ENCODE data around the gene MAGED1. TPM values are rescaled to one million over a fixed set of nuclear protein-coding genes. Genes with fewer than 3 reads are reported as not detected.

The MAGED1 gene
- total and polyA plus RNA-seq, 2 donors (not counting 1 experiment from before 2014, with no cell fraction given) = 28.3 to 29.1 TPM

DNA sequence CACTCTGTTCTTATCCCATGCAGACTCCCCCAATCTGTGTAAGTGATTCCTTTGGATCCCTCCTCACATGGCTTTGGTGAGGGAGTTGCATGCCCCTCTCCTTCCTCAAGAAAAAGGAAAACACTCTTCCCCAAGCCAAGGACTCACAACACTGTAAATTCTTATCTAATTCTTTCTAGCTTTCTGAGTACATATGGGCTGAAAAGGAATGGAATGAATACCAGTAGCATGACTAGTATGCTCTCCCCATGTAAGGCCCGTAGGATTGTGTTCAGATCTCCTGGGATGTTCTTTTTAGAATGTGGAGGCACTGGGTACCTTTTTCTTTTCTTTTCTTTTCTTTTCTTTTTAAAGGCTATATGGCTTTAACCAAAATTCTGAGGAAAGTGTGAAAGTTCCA is 17.0 kb upstream of the MAGED1 start:
- ChIA-PET CTCF (no interaction called here), POLR2A (no interaction called here)
- Histone ChIP-seq H2AFZ (ENCODE audit: insufficient read depth, low read depth, low read length, poor library complexity, severe bottlenecking) (no peak overlapping the region), H3K4me3 (ENCODE audit: control extremely low read depth in 1 of 5, extremely low read depth in 1 of 5, insufficient read depth in 1 of 5, low read depth in 2 of 5, low read length in 4 of 5) (no peak overlapping the region), H3K27ac (ENCODE audit: low read length in 2 of 2) (no peak overlapping the region), H4K20me1 (ENCODE audit: control insufficient read depth, insufficient read depth, low read length, poor library complexity, severe bottlenecking) (no peaks in the 10 kb centered on the region), H3K79me2 (ENCODE audit: control insufficient read depth, insufficient read depth, low read length) (no peaks in the 10 kb centered on the region), H3K4me1 (ENCODE audit: control insufficient read depth in 2 of 2, insufficient read depth in 2 of 2, low read length in 2 of 2) (no peaks in the 10 kb centered on the region), H3K9ac (ENCODE audit: low read length) (no peak overlapping the region), H3K36me3 (replicated peaks in 1 of 2; ENCODE audit: control extremely low read depth in 1 of 2, control insufficient read depth in 1 of 2, extremely low read depth in 1 of 2, insufficient read depth in 2 of 2, low read length in 1 of 2) (no peaks in the 10 kb centered on the region), H3K9me3 (ENCODE audit: control extremely low read depth in 1 of 3, control insufficient read depth in 2 of 3, insufficient read depth in 1 of 3, low read length in 2 of 3) (no peaks in the 10 kb centered on the region), H3K4me2 (replicated peaks; ENCODE audit: low read depth, low read length, poor library complexity, severe bottlenecking) (no peak overlapping the region), H3K27me3 (replicated peaks in 1 of 4; ENCODE audit: control extremely low read depth in 1 of 4, control insufficient read depth in 3 of 4, insufficient read depth in 4 of 4, low read length in 3 of 4) (no peaks in the 10 kb centered on the region)
- H3K27ac Mint-ChIP-seq = no peak overlapping the region
- H3K9me3 Mint-ChIP-seq (ENCODE audit: insufficient read depth) = no peaks in the 10 kb centered on the region
- intact Hi-C loops (cut with micrococcal nuclease) = no loop called here
- no peaks in the 10 kb centered on the region for H3K27me3 Mint-ChIP-seq
- no peak for ATAC-seq (ENCODE audit: low read depth)
- TF ChIP-seq, protein P1, sequence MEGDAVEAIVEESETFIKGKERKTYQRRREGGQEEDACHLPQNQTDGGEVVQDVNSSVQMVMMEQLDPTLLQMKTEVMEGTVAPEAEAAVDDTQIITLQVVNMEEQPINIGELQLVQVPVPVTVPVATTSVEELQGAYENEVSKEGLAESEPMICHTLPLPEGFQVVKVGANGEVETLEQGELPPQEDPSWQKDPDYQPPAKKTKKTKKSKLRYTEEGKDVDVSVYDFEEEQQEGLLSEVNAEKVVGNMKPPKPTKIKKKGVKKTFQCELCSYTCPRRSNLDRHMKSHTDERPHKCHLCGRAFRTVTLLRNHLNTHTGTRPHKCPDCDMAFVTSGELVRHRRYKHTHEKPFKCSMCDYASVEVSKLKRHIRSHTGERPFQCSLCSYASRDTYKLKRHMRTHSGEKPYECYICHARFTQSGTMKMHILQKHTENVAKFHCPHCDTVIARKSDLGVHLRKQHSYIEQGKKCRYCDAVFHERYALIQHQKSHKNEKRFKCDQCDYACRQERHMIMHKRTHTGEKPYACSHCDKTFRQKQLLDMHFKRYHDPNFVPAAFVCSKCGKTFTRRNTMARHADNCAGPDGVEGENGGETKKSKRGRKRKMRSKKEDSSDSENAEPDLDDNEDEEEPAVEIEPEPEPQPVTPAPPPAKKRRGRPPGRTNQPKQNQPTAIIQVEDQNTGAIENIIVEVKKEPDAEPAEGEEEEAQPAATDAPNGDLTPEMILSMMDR (IDR thresholded peaks at IDR 0.05) = no peak
- no peak for TF ChIP-seq EZH2 (IDR thresholded peaks at IDR 0.05; ENCODE audit: borderline replicate concordance, insufficient read depth, low read depth, low read length, poor library complexity, severe bottlenecking)
- WGBS (ENCODE audit: insufficient coverage) = no CpG with 5 or more reads among the region's 1 CpG
- H3K4me1 Mint-ChIP-seq = peaks cover 13% of the 10 kb centered on the region
- no peak for DNase-seq
- no peak overlapping the region for H3K4me3 Mint-ChIP-seq

DNA sequence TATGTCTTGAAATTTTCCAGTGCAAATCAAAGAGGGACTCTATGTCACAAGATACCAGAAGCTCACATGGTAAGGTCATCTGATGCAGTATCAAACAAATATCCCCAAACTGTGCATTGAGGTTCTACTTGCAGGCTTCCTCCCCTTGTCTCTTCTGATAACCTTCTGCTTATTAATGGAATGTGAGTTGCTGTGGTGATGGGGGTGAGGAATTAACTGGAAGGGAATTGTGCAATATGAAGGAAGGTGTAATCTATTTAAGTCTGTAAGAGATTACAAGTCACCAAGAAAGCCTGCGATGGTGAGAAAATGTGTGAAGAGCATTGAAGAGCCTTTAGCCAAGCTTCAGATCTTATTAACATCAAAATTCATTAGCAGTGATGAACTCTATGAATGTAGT is 15.4 kb upstream of the MAGED1 start:
- no peaks in the 10 kb centered on the region for H3K27me3 Mint-ChIP-seq
- TF ChIP-seq, protein P1 (IDR thresholded peaks at IDR 0.05) = no peak
- no peak for TF ChIP-seq EZH2 (IDR thresholded peaks at IDR 0.05; ENCODE audit: borderline replicate concordance, insufficient read depth, low read depth, low read length, poor library complexity, severe bottlenecking)
- no peaks in the 10 kb centered on the region for H4K20me1 ChIP-seq (ENCODE audit: control insufficient read depth, insufficient read depth, low read length, poor library complexity, severe bottlenecking)
- DNase-seq = no peak
- peaks cover 11% of the 10 kb centered on the region for H3K4me1 Mint-ChIP-seq
- H3K36me3 ChIP-seq (replicated peaks in 1 of 2; ENCODE audit: control extremely low read depth in 1 of 2, control insufficient read depth in 1 of 2, extremely low read depth in 1 of 2, insufficient read depth in 2 of 2, low read length in 1 of 2) = no peaks in the 10 kb centered on the region
- no peaks in the 10 kb centered on the region for H3K9me3 ChIP-seq (ENCODE audit: control extremely low read depth in 1 of 3, control insufficient read depth in 2 of 3, insufficient read depth in 1 of 3, low read length in 2 of 3)
- no peak overlapping the region for H3K4me2 ChIP-seq (replicated peaks; ENCODE audit: low read depth, low read length, poor library complexity, severe bottlenecking)
- no peak overlapping the region for H3K27ac Mint-ChIP-seq
- H3K79me2 ChIP-seq (ENCODE audit: control insufficient read depth, insufficient read depth, low read length) = no peaks in the 10 kb centered on the region
- intact Hi-C loops (cut with micrococcal nuclease) = no loop called here
- no peak overlapping the region for H3K4me3 ChIP-seq (ENCODE audit: control extremely low read depth in 1 of 5, extremely low read depth in 1 of 5, insufficient read depth in 1 of 5, low read depth in 2 of 5, low read length in 4 of 5)
- no peak overlapping the region for H3K4me3 Mint-ChIP-seq
- H3K27ac ChIP-seq (ENCODE audit: low read length in 2 of 2) = no peak overlapping the region
- CTCF ChIA-PET = no interaction called here
- WGBS (ENCODE audit: insufficient coverage) = no CpG with 5 or more reads among the region's 1 CpG
- no peaks in the 10 kb centered on the region for H3K27me3 ChIP-seq (replicated peaks in 1 of 4; ENCODE audit: control extremely low read depth in 1 of 4, control insufficient read depth in 3 of 4, insufficient read depth in 4 of 4, low read length in 3 of 4)
- H3K9me3 Mint-ChIP-seq (ENCODE audit: insufficient read depth) = no peaks in the 10 kb centered on the region
- ATAC-seq (ENCODE audit: low read depth) = no peak
- H3K4me1 ChIP-seq (ENCODE audit: control insufficient read depth in 2 of 2, insufficient read depth in 2 of 2, low read length in 2 of 2) = no peaks in the 10 kb centered on the region
- POLR2A ChIA-PET = no interaction called here
- H2AFZ ChIP-seq (ENCODE audit: insufficient read depth, low read depth, low read length, poor library complexity, severe bottlenecking) = no peak overlapping the region
- H3K9ac ChIP-seq (ENCODE audit: low read length) = no peak overlapping the region

All from B cell (primary cell).